Measurements from ENCODE around the gene TNFAIP6.

DNA sequence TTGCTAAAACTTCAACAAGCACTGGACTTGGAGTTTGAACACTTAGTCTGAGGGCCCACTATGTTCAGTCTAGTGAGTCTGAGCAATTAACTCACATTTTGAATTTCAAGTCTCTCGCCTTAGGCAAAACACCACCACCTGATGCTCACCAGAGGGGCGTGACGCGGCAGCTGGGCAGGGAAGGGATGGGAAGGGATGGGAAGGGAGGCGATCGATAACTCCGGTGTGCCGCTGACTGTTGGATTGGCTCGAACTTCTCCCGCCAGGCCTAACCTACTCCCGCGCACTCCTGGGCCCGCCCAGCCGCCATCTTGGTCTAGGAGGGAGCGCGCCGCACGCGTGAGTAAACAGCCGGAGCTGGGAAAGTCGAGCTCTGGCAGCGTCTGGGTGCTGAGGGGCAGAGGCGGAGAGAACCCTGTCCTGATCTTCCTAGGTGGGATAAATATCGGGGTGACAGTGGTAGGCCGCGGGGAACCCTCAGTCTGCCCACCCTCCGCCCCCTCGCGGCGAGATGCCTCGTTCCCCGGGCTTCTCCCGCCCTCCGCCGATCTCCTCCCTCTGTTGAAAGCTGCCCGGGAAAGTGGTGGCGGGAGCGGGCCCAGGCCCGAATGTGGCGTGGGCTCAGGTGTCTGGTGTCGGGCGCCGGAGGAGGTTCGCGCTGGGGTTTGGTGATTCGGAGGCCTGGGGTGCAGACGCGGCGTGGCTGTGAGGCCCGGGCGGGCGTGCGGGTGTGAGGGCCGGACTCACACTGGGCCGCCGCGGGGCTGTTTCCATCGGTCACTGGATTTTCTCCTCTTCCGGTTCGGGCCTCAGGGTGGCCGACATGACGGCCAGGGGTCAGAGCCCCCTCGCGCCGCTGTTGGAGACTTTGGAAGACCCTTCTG, 52.5 kb downstream of the TNFAIP6 start, which contains the start of gene RIF1:
- TF ChIP-seq, protein P1, sequence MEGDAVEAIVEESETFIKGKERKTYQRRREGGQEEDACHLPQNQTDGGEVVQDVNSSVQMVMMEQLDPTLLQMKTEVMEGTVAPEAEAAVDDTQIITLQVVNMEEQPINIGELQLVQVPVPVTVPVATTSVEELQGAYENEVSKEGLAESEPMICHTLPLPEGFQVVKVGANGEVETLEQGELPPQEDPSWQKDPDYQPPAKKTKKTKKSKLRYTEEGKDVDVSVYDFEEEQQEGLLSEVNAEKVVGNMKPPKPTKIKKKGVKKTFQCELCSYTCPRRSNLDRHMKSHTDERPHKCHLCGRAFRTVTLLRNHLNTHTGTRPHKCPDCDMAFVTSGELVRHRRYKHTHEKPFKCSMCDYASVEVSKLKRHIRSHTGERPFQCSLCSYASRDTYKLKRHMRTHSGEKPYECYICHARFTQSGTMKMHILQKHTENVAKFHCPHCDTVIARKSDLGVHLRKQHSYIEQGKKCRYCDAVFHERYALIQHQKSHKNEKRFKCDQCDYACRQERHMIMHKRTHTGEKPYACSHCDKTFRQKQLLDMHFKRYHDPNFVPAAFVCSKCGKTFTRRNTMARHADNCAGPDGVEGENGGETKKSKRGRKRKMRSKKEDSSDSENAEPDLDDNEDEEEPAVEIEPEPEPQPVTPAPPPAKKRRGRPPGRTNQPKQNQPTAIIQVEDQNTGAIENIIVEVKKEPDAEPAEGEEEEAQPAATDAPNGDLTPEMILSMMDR (IDR thresholded peaks at IDR 0.05; ENCODE audit: borderline replicate concordance, extremely low read depth, low read length, poor library complexity, severe bottlenecking), result peak; percentile 72
- no peak for TF ChIP-seq EZH2 (IDR thresholded peaks at IDR 0.05; ENCODE audit: borderline replicate concordance, low read depth, low read length, severe bottlenecking)

Data from DND-41 (cell line).